ENCODE data around the gene KRT15. TPM values are rescaled to one million over a fixed set of nuclear protein-coding genes. Genes with fewer than 3 reads are reported as not detected.

Gene KRT15
- total RNA-seq, 1 donor from 2014 or later: 0.79 TPM

- Mint-ChIP-seq H3K36me3 (ENCODE audit: low read depth, unreplicated experiment) (no peaks in the 10 kb centered on the region), H3K4me3 (ENCODE audit: unreplicated experiment) (peak overlapping the region; percentile 86), H3K9me3 (ENCODE audit: unreplicated experiment) (no peaks in the 10 kb centered on the region), H3K27me3 (ENCODE audit: low read depth, unreplicated experiment) (peaks cover 9% of the 10 kb centered on the region), H3K27ac (ENCODE audit: unreplicated experiment) (peak overlapping the region; percentile 58), H3K4me1 (ENCODE audit: low read depth, unreplicated experiment) (peaks cover 16% of the 10 kb centered on the region)
- Histone ChIP-seq H4K20me1 (ENCODE audit: insufficient read depth, low read length) (no peaks in the 10 kb centered on the region), H3K36me3 (ENCODE audit: insufficient read depth, low read length) (no peaks in the 10 kb centered on the region), H3K4me3 (ENCODE audit: insufficient read depth, low read depth, low read length) (peak overlapping the region; percentile 57), H3K9ac (ENCODE audit: low read length) (peak overlapping the region; percentile 72), H3K27me3 (ENCODE audit: insufficient read depth, low read length) (no peaks in the 10 kb centered on the region), H3K27ac (ENCODE audit: low read depth, low read length) (no peak overlapping the region), H3K4me1 (ENCODE audit: insufficient read depth, low read length) (peaks cover 35% of the 10 kb centered on the region), H3K4me2 (ENCODE audit: low read length) (peak overlapping the region; percentile 88), H3K79me2 (ENCODE audit: insufficient read depth, low read length) (peaks cover 12% of the 10 kb centered on the region), H2AFZ (ENCODE audit: low read depth, low read length) (peak overlapping the region; percentile 91), H3K9me3 (ENCODE audit: insufficient read depth, low read depth, low read length) (no peaks in the 10 kb centered on the region)
- FAIRE-seq: no peak
- no peak for DNase-seq (ENCODE audit: low read depth)
- no peak for TF ChIP-seq CTCF (IDR thresholded peaks at IDR 0.05; ENCODE audit: insufficient read depth, low read depth, low read length)
- TF ChIP-seq EZH2 (IDR thresholded peaks at IDR 0.05; ENCODE audit: insufficient read depth, low read length): peak; percentile 69
Measured at GRCh38 chr17:41527063-41528023, 8.7 kb upstream of the KRT15 start.

GRCh38 chr17:41524261-41524660, 5.6 kb upstream of the KRT15 start:
- Mint-ChIP-seq H3K4me3 (ENCODE audit: unreplicated experiment) (no peak overlapping the region), H3K9me3 (ENCODE audit: unreplicated experiment) (no peaks in the 10 kb centered on the region), H3K27ac (ENCODE audit: unreplicated experiment) (no peak overlapping the region), H3K4me1 (ENCODE audit: low read depth, unreplicated experiment) (peaks cover 12% of the 10 kb centered on the region), H3K36me3 (ENCODE audit: low read depth, unreplicated experiment) (no peaks in the 10 kb centered on the region), H3K27me3 (ENCODE audit: low read depth, unreplicated experiment) (peaks cover 14% of the 10 kb centered on the region)
- no peak for FAIRE-seq
- H2AFZ ChIP-seq (ENCODE audit: low read depth, low read length): no peak overlapping the region
- no peaks in the 10 kb centered on the region for H3K36me3 ChIP-seq (ENCODE audit: insufficient read depth, low read length)
- H3K4me3 ChIP-seq (ENCODE audit: insufficient read depth, low read depth, low read length): no peak overlapping the region
- H3K4me2 ChIP-seq (ENCODE audit: low read length): no peak overlapping the region
- no peak for DNase-seq (ENCODE audit: low read depth)
- no peaks in the 10 kb centered on the region for H3K9me3 ChIP-seq (ENCODE audit: insufficient read depth, low read depth, low read length)
- no peak for TF ChIP-seq EZH2 (IDR thresholded peaks at IDR 0.05; ENCODE audit: insufficient read depth, low read length)
- no peak for TF ChIP-seq CTCF (IDR thresholded peaks at IDR 0.05; ENCODE audit: insufficient read depth, low read depth, low read length)
- H3K9ac ChIP-seq (ENCODE audit: low read length): no peak overlapping the region
- no peaks in the 10 kb centered on the region for H3K27me3 ChIP-seq (ENCODE audit: insufficient read depth, low read length)
- no peak overlapping the region for H3K27ac ChIP-seq (ENCODE audit: low read depth, low read length)
- peaks cover 42% of the 10 kb centered on the region for H3K4me1 ChIP-seq (ENCODE audit: insufficient read depth, low read length)
- H3K79me2 ChIP-seq (ENCODE audit: insufficient read depth, low read length): peaks cover 12% of the 10 kb centered on the region
- H4K20me1 ChIP-seq (ENCODE audit: insufficient read depth, low read length): no peaks in the 10 kb centered on the region

- Histone ChIP-seq H4K20me1 (ENCODE audit: insufficient read depth, low read length) (no peaks in the 10 kb centered on the region), H3K4me2 (ENCODE audit: low read length) (no peak overlapping the region), H3K79me2 (ENCODE audit: insufficient read depth, low read length) (peaks cover 12% of the 10 kb centered on the region), H3K27me3 (ENCODE audit: insufficient read depth, low read length) (no peaks in the 10 kb centered on the region), H3K4me3 (ENCODE audit: insufficient read depth, low read depth, low read length) (no peak overlapping the region), H3K9me3 (ENCODE audit: insufficient read depth, low read depth, low read length) (no peaks in the 10 kb centered on the region), H3K27ac (ENCODE audit: low read depth, low read length) (no peak overlapping the region), H2AFZ (ENCODE audit: low read depth, low read length) (no peak overlapping the region), H3K36me3 (ENCODE audit: insufficient read depth, low read length) (no peaks in the 10 kb centered on the region), H3K4me1 (ENCODE audit: insufficient read depth, low read length) (peaks cover 42% of the 10 kb centered on the region), H3K9ac (ENCODE audit: low read length) (no peak overlapping the region)
- no peak overlapping the region for H3K4me3 Mint-ChIP-seq (ENCODE audit: unreplicated experiment)
- DNase-seq (ENCODE audit: low read depth): no peak
- peaks cover 11% of the 10 kb centered on the region for H3K27me3 Mint-ChIP-seq (ENCODE audit: low read depth, unreplicated experiment)
- no peaks in the 10 kb centered on the region for H3K36me3 Mint-ChIP-seq (ENCODE audit: low read depth, unreplicated experiment)
- H3K27ac Mint-ChIP-seq (ENCODE audit: unreplicated experiment): no peak overlapping the region
- H3K9me3 Mint-ChIP-seq (ENCODE audit: unreplicated experiment): no peaks in the 10 kb centered on the region
- FAIRE-seq: no peak
- H3K4me1 Mint-ChIP-seq (ENCODE audit: low read depth, unreplicated experiment): peaks cover 11% of the 10 kb centered on the region
- TF ChIP-seq CTCF (IDR thresholded peaks at IDR 0.05; ENCODE audit: insufficient read depth, low read depth, low read length) (no peak), EZH2 (IDR thresholded peaks at IDR 0.05; ENCODE audit: insufficient read depth, low read length) (no peak)
Measured at GRCh38 chr17:41523787-41524186, 5.1 kb upstream of the KRT15 start.

All from astrocyte (in vitro differentiated cells and primary cell).